Measurements from ENCODE around the gene ZNF334. TPM values are rescaled to one million over a fixed set of nuclear protein-coding genes. Genes with fewer than 3 reads are reported as not detected.

ZNF334 gene
- total RNA-seq, 1 experiment from 2014 or later = 0.24 TPM

DNA sequence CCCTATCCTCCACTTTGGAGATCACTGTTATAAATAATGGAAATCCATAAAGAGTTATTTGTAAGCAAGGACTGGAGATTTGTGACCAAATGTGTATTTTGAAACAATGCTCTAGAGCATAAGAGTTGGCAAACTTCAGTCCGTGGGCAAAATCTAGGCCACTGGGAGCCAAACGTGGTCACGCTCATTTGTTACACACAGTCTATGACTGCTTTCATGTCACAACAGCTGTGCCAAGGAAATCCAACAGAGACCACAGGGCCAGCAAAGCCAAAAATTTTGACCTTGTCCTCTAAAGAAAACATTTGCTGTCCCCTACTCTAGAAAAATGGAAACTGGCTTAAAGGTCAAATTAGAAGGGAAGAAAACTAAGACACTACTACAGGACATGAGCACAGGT lies 7.9 kb downstream of the ZNF334 start:
- in situ Hi-C loops (cut with HindIII; ENCODE audit: low pct_unique_long_range_greater_than_20kb, low sequenced_read_pairs) = no loop called here

DNA sequence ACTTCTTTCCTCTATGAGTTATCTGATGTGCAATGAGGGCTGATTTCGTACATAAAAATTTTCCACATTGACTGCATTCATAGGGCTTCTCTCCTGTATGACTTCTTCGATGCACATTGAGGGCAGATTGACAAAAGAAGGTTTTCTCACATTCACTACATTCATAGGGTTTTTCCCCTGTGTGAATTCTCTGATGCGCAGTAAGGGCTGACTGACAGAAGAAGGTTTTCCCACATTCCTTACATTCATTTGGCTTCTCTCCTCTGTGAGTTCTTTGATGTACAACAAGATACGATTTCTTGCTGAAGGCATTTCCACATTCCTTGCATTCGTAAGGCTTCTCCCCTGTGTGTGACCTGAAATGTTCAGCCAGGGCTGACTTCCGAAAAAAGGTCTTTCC lies 11.4 kb downstream of the ZNF334 start:
- in situ Hi-C loops (cut with HindIII; ENCODE audit: low pct_unique_long_range_greater_than_20kb, low sequenced_read_pairs) = no loop called here
- DNase-seq (ENCODE audit: low read depth) = no peak

More for the DNA sequence above, 7.9 kb downstream of the ZNF334 start:
- no peak for DNase-seq (ENCODE audit: low read depth)

DNA sequence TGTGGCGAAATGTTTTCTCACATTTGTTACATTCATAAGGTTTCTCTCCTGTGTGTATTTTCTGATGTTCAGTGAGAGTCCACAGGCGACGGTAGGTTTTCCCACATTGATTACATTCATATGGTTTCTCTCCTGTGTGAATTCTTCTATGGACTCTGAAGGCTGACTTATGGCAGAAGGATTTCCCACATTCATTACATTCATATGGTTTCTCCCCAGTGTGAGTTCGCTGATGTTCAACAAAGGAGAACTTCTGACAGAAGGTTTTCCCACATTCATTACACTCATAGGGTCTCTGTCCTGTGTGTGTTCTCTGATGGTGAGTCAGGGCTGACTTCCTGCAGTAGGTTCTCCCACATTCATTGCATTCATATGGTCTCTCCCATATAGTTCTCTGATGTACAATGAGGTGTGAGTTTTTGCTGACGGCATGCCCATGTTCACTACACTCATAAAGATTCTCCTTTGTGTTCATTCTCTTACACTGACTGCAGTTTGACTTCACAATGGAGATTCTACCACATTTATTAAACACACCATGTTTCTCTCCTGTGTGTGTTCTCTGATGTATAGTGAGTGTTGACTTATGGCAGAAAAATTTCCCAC lies 11.9 kb downstream of the ZNF334 start:
- in situ Hi-C loops (cut with HindIII; ENCODE audit: low pct_unique_long_range_greater_than_20kb, low sequenced_read_pairs) = no loop called here
- DNase-seq (ENCODE audit: low read depth) = no peak

DNA sequence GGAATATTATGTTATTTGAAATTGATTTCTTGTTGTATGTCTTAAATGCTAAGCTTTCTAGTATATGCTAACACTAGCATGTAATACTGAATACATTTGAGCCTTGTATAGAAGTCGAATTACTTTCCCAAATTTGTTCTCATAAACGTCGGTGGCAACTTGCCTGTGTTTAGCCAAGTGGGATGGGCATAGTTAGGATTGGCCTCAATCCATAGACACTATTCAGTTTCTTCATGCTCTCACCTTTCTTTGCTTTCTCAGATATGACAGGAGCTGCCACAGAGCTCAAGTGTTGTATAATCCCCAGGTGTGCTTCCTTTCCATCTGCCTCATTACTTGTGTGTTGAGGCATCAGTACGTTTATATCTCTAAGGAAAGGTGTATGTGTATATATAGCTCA lies 19.3 kb downstream of the ZNF334 start:
- in situ Hi-C loops (cut with HindIII; ENCODE audit: low pct_unique_long_range_greater_than_20kb, low sequenced_read_pairs) = no loop called here

DNA sequence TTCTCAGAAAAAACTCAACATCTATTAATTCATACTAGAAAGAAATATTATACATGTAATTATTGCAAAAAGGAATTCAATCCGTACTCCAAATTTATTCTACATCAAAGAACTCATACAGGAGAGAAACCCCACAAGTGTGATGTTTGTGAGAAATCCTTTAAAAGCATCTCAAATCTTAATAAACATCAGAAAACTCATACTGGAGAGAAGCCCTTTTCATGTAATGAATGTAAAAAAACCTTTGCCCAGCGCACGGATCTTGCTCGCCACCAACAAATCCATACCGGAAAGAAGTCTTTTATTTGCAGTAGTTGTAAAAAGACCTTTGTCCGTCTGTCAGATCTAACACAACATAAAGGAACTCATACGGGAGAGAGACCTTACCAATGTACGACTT lies 22.0 kb downstream of the ZNF334 start:
- in situ Hi-C loops (cut with HindIII; ENCODE audit: low pct_unique_long_range_greater_than_20kb, low sequenced_read_pairs) = no loop called here

More for the DNA sequence above, 19.3 kb downstream of the ZNF334 start:
- DNase-seq (ENCODE audit: low read depth) = no peak

DNA sequence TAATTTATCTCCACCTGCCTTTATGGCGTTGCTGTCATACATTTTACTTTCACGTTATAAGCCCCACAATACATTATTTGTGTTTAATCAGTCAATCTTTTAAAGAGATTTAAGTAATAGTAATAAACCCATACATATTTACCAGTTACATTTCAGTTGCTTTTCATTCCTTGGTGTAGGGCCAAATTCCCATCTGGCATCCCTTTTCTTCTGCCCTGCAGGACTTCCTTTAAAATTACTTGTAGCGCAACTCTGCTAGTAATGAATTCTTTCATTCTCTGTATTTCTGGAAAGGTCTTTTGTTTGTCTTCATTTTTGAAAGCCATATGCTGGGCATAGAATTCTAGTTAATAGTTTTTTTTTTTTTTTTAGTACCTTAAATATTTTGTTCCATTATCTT lies 24.9 kb downstream of the ZNF334 start:
- in situ Hi-C loops (cut with HindIII; ENCODE audit: low pct_unique_long_range_greater_than_20kb, low sequenced_read_pairs) = no loop called here
- DNase-seq (ENCODE audit: low read depth) = no peak

More for the DNA sequence above, 22.0 kb downstream of the ZNF334 start:
- DNase-seq (ENCODE audit: low read depth) = no peak

DNA sequence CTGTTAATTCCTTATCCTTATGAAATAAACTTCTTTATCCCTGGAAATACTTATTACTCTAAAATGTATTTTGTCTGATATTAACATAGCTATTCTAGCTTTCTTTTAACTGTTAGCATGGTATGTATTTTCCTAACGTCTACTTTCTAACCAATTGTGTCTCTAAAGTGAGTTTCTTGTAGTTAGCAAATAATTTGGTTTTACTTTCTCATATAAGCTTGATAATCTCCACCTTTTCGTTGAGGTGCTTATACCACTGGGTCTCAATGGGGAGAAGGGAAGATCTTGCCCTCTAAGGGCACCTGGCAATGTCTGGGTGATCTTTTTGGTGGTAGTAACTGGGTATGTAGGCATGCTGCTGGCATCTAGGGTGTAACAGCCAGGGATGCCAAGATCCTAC lies 25.7 kb downstream of the ZNF334 start:
- no peak for DNase-seq (ENCODE audit: low read depth)
- in situ Hi-C loops (cut with HindIII; ENCODE audit: low pct_unique_long_range_greater_than_20kb, low sequenced_read_pairs) = no loop called here

DNA sequence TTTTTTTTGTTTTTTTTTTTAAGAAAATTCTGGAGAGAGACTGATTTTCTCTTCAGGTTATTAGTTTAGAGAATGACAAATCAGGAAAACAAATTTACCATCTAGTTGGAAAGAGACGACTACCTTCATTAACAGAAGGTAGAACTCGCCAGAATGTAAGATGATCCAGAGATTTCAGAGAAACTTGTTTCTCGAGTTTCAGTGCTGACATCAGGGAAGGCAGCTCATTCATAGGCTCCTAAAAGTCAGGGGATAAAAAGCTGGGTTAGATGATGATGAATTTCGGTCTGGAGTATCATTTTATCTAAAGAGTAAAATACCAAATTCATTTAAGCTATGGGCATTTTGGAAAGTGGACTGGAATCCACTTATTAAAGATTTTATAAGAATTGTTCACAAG lies 27.9 kb downstream of the ZNF334 start:
- in situ Hi-C loops (cut with HindIII; ENCODE audit: low pct_unique_long_range_greater_than_20kb, low sequenced_read_pairs) = no loop called here
- no peak for DNase-seq (ENCODE audit: low read depth)

DNA sequence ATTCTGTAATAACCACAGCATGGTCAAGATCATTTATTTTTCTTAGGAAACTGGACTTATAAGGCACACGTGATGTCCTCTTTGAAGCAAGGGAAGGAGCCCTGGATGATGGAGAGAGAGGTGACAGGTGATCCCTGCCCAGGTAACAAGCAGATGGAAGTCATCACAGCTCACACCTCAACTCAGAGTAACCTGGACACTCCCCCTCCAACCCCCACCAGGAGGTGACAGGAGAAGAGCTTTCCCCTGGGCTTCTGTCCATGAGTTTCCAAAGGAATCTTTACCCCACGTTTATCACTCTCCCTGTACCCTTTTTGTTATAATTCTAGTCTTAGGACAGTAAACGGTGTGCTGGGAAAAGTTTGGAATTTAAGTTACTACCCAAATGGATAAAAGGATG lies 28.4 kb downstream of the ZNF334 start:
- DNase-seq (ENCODE audit: low read depth) = no peak
- in situ Hi-C loops (cut with HindIII; ENCODE audit: low pct_unique_long_range_greater_than_20kb, low sequenced_read_pairs) = no loop called here

DNA sequence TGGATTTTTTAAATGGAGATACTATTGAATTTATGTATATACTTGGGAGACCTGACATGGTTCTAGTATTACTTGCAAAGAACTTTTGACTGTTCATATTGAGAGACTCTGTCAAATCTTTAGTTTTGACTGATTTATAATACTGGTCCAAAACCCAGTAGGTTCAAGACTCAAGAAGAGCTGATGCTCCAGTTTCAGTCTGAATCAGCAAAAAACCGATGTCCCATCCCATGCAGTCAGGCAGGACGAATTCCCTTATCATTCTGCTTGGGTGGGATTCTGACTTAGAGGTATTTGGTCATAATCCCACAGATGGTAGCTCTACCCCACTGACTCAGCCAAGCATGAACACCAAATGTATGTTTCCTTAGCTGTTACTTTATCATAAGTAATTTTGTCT lies 29.5 kb downstream of the ZNF334 start:
- DNase-seq (ENCODE audit: low read depth) = no peak
- in situ Hi-C loops (cut with HindIII; ENCODE audit: low pct_unique_long_range_greater_than_20kb, low sequenced_read_pairs) = no loop called here

DNA sequence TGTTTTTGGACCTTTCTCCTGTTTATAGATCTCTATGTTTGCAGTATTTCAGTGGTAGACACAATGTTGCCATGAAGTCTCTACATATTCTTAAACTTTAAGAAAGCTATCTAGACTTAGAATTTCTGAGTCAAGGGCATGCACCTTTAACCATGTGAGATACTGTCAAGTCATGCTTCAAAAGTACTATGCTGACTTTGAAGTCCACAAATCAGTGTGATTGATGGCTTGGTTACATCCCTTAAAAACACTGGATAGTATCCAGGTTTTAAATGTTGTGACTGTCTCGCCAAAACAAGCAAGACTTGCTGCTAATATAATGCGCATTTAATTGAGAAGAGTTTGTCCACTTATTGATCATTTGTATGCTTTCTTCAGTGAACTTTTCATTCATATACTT lies 30.5 kb downstream of the ZNF334 start:
- DNase-seq (ENCODE audit: low read depth) = no peak
- in situ Hi-C loops (cut with HindIII; ENCODE audit: low pct_unique_long_range_greater_than_20kb, low sequenced_read_pairs) = no loop called here

DNA sequence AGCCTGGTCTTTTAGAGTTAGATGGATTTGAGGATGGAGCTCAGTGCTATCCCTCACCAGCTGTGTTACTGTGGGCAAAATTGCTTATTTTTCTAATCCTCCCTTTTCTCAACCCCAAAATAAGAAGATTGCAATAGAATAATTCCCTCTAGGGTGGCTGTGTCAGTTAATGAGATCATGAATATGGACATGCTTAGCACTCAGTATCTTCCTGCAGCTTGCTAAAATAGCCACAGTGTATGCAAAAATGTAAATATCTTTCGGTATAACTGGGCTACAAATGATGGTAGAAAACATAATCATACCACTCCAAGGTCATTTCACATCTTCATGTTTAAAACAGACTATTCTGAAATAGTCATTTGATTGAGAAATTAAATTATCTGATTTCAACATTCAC lies 35.7 kb downstream of the ZNF334 start:
- in situ Hi-C loops (cut with HindIII; ENCODE audit: low pct_unique_long_range_greater_than_20kb, low sequenced_read_pairs) = no loop called here
- no peak for DNase-seq (ENCODE audit: low read depth)

DNA sequence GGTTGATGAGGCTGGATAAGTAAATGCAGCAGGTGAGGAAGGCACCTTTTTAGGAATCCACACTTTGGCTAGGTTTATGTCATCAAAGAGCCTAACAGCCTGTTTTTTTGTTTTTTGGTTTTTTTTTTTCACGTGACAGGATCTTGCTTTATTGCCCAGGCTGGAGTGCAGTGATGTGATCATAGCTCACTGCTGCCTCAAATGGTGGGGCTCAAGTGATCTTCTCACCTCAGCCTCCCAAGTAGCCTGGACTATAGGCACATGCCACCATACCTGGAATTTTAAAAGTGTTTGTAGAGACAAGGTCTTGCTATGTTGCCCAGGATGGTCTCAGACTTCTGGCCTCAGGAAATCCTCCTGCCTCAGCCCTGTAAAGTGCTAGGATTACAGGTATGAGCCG lies 36.1 kb downstream of the ZNF334 start:
- DNase-seq (ENCODE audit: low read depth) = no peak
- in situ Hi-C loops (cut with HindIII; ENCODE audit: low pct_unique_long_range_greater_than_20kb, low sequenced_read_pairs) = no loop called here

DNA sequence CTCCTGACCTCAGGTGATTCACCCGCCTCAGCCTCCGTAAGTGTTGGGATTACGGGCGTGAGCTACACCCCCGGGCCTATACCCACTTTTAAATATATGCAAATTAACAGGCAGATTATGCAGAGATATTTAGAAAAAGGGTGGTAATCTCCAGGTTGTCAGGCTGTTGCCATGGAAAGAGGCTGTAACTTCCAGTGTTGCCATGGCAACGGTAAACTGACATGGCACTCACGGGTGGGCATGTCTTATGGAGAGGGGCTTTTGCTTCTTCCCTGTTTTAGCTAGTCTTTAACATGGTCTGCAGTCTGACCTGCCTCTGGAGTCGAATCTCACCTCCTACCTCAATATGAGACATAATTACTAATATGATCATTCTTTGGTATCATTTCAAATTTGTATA lies 44.9 kb downstream of the ZNF334 start:
- no peak for DNase-seq (ENCODE audit: low read depth)
- in situ Hi-C loops (cut with HindIII; ENCODE audit: low pct_unique_long_range_greater_than_20kb, low sequenced_read_pairs) = no loop called here

DNA sequence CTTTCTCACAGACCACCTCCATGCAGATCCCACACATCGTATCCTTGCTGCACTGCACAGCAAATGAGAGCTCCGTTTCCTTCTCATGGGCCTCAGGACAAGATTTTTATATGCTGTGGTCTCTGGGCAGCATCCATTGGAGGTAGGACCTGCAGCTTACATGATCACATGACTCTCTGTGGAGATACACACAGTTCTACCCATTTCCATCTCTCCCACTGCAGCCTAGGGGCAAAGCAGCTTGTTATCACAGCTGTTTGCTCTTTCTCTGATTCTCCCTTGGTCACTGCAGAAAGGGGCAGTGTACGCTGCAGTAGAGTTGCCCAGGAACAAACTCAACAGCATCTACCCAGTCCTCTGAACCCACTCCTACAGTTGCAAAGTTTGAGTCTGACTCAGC lies 48.9 kb downstream of the ZNF334 start:
- in situ Hi-C loops (cut with HindIII; ENCODE audit: low pct_unique_long_range_greater_than_20kb, low sequenced_read_pairs) = no loop called here
- DNase-seq (ENCODE audit: low read depth) = no peak

DNA sequence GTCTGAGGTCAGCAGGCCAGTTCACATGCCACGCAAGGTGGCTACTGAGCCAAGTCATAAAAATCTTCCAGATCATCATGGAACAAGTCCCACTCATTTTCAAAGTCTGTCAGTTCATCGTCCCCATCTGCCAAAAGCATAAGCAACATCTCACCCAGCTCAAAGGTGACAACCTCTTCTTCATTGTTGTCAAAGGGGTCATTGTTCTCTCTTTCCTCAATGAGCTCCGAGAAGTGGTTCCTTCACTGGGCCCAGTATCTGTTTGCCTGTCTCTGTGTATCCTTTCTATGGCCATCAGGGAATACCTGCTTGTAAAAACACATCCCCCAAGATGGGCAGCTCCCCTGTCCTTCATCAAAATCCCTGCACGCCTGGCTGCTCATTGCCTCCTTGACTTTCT lies 49.5 kb downstream of the ZNF334 start:
- in situ Hi-C loops (cut with HindIII; ENCODE audit: low pct_unique_long_range_greater_than_20kb, low sequenced_read_pairs) = no loop called here
- DNase-seq (ENCODE audit: low read depth) = no peak

DNA sequence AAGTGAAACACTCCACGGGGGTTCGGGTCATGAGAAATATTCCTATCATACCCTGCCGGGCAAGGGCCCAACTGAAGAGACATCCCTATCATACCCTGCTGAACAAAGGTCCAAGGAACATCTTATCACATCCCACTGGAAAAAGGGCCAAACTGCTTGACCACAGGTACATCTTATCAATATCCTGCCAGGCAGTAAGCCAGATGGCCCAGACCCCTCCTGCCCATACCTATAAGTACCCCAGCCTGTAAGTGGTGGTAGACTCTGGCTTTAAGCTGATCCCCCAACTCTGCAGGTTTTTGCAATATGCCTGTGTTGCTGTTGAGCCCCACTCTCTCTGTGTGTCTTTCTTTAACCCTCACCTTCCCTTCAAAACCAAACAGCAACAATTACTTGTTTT lies 51.6 kb downstream of the ZNF334 start:
- no peak for DNase-seq (ENCODE audit: low read depth)
- in situ Hi-C loops (cut with HindIII; ENCODE audit: low pct_unique_long_range_greater_than_20kb, low sequenced_read_pairs) = no loop called here

DNA sequence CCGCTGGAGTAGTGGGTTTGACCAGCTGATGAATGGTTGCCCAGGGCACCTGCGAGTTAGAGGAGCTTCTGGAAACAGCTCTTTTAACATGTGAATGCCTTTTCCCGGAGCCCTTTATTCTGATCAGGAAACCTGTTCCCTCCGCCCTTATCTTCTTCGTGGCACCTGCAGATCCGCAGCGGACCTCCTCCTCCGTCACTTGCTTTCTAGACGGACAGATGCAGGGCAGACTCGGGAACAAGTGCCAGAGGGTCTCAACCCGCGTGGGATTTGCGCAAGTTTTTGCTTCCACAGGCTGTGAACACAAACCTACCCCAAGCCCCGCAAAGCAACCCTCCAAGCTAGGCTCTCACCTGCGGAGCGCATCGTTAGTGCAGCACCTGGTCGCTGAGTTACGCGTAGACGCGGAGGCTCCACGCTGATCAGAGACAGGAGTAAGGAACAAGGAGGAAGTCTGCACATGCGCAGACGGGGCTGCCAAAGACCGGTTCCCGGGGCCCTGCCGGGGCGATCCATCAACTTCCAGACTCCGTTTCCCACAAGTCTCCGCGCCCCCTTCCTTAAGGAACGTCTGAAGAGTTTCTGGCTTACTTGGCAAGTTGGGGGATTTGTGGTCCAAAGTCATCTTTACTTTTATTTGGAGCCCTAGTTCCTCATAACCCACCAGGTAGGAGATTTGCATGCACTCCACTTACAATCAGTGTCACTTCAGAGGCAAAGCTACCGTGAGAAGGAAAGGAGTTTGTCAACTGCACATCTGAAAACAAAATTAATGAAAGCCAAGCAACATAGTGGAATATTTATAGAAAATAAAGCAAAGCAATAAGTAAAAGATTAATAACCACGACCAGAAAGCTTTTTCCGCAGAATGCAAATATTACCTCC lies 54.3 kb downstream of the ZNF334 start:
- no peak for DNase-seq (ENCODE audit: low read depth)
- in situ Hi-C loops (cut with HindIII; ENCODE audit: low pct_unique_long_range_greater_than_20kb, low sequenced_read_pairs) = no loop called here

DNA sequence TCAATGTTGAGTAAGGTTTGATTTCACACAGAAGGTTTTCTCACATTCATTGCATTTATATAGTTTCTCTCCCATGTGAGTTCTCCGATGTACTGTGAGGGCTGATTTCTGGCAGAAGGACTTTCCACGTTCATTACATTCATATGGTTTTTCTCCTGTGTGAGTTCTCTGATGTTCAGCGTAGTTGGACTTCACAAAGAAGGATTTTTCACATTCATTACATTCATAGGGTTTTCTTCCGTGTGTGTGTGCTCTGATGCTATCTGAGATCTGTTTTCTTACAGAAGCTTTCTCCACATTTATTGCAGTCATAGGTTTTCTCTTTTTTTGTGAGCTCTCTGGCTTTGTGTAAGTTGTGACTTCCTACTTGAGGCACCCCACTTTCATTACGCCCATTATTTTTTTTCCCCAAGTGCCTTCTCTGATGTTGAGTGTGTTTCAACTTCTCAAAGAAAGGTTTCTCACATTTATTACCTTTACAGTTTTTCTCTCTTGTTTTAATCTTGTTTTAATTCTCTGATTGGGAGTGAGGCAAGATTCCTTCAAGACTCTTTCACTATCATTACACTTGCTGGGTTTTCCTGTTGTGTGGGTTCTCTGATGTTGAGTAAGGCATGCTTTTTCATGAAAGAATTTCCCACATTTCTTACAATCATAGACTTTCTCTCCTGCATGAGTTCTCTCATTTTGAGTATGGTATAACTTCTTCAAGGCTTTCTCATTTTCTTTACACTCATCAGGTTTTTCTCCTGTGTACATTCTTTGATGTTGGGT lies 56.9 kb downstream of the ZNF334 start:
- no peak for DNase-seq (ENCODE audit: low read depth)
- in situ Hi-C loops (cut with HindIII; ENCODE audit: low pct_unique_long_range_greater_than_20kb, low sequenced_read_pairs) = no loop called here
